OCI-LY1 (cell line): ENCODE data around the gene LAMTOR2.

Source experiments
- H2AFZ ChIP-seq: fragments of 200-600 bp; sonication (generic), shearing (Covaris generic); 2 replicates; pipeline ENCODE4 v1.6.0; 2014; ENCODE audit warnings: antibody characterized with exemption, mild to moderate bottlenecking, low read length
- H3F3A ChIP-seq: fragments of 200-600 bp; sonication (generic), shearing (Covaris generic); 2 replicates; pipeline ENCODE4 v1.6.0; 2014; ENCODE audit warnings: mild to moderate bottlenecking, antibody characterized with exemption, low read length, moderate library complexity; ENCODE audit not compliant: insufficient read depth
- H3K27ac ChIP-seq: fragments of 200-600 bp; sonication (generic); 2 replicates; pipeline ENCODE4 v1.5.1; 2014; ENCODE audit warnings: low read length, mixed run types, mild to moderate bottlenecking, low read depth; ENCODE audit not compliant: poor library complexity, severe bottlenecking
- H3K27me3 ChIP-seq: fragments of 200-600 bp; sonication (generic); 2 replicates; pipeline ENCODE4 v1.6.0; 2014; ENCODE audit warnings: antibody characterized with exemption, mild to moderate bottlenecking, low read length, moderate library complexity; ENCODE audit not compliant: insufficient read depth
- H3K36me3 ChIP-seq: fragments of 200-600 bp; sonication (generic); 2 replicates; pipeline ENCODE4 v1.6.1; 2014; ENCODE audit warnings: mild to moderate bottlenecking, antibody characterized with exemption, low read length, moderate library complexity, mixed read lengths; ENCODE audit not compliant: insufficient read depth
- H3K4me1 ChIP-seq: fragments of 200-600 bp; sonication (generic); 2 replicates; pipeline ENCODE4 v1.5.1; 2014; ENCODE audit warnings: mild to moderate bottlenecking, low read length, moderate library complexity; ENCODE audit not compliant: insufficient read depth, severe bottlenecking
- H3K4me2 ChIP-seq: fragments of 200-600 bp; sonication (generic), shearing (Covaris generic); 2 replicates; pipeline ENCODE4 v1.6.1; 2014; ENCODE audit warnings: low read length
- H3K4me3 ChIP-seq: fragments of 200-600 bp; sonication (generic); 2 replicates; pipeline ENCODE4 v1.5.1; 2014; ENCODE audit warnings: low read length, low read depth, mild to moderate bottlenecking, mixed read lengths; ENCODE audit not compliant: poor library complexity, severe bottlenecking
- H3K79me2 ChIP-seq: fragments of 200-600 bp; shearing (Covaris generic); 2 replicates; pipeline ENCODE4 v1.6.1; 2016; ENCODE audit warnings: mixed run types, low read length, mixed read lengths; ENCODE audit not compliant: insufficient read depth
- H3K9ac ChIP-seq: fragments of 200-600 bp; sonication (generic), shearing (Covaris generic); 2 replicates; pipeline ENCODE4 v1.6.1; 2014; ENCODE audit warnings: mild to moderate bottlenecking, low read length, mixed read lengths
- H3K9me2 ChIP-seq: fragments of 200-600 bp; sonication (generic), shearing (Covaris generic); 2 replicates; pipeline ENCODE4 v1.6.1; 2014; ENCODE audit warnings: low read depth, mild to moderate bottlenecking, low read length, mixed read lengths
- H3K9me3 ChIP-seq: fragments of 200-600 bp; shearing (Covaris generic); 2 replicates; pipeline ENCODE4 v1.6.1; 2014; ENCODE audit warnings: low read length, mixed read lengths
- H4K20me1 ChIP-seq: fragments of 200-600 bp; sonication (generic), shearing (Covaris generic); 2 replicates; pipeline ENCODE4 v1.6.0; 2016; ENCODE audit warnings: mild to moderate bottlenecking, low read length; ENCODE audit not compliant: insufficient read depth
- CTCF ChIP-seq: fragments of 200-600 bp; sonication (generic), shearing (Covaris generic); IDR thresholded peaks from 2 replicates; pipeline ENCODE4 v1.5.1; 2017; ENCODE audit warnings: mild to moderate bottlenecking, antibody characterized with exemption, low read length, moderate library complexity, mixed read lengths
- EZH2 ChIP-seq: fragments of 200-600 bp; sonication (generic), shearing (Covaris generic); IDR thresholded peaks from 2 replicates; pipeline ENCODE4 v1.8.0; 2017; ENCODE audit warnings: borderline replicate concordance, mixed run types, mild to moderate bottlenecking, antibody characterized with exemption, low read length, moderate library complexity, mixed read lengths

Gene LAMTOR2

DNA sequence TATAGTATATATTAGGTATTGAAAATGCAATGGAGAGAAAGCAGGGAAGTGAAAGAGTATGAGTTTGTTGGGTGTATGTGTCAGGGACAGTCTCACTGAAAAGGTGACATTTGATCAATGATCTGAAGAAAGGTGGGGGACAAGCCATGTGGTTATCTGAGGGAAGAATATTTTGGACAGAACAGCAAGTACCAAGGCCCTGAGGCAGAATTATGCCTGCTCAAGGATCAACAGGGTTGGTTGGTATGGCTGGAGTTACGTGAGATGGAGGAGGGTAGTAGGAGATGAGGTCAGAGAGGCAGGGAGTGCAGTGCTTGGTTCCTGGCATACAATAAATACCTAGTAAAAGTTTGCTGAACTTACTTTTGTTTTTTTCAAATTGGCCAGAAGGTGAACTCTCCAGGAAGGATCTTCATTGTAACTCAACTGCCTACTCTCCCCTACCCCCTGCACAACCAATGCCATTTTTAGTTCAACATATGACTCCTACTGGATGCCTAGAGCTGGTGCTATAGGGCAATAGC is 1.8 kb downstream of the LAMTOR2 start:
- TF ChIP-seq CTCF (no peak), EZH2 (no peak)
- no peak overlapping the region for H3K4me3 ChIP-seq

GRCh38 chr1:156060937-156061636 is 6.5 kb downstream of the LAMTOR2 start, which contains the start of gene RAB25:
Gene RAB25 (plus strand): TSS chr1:156061160. CDS start chr1:156061401, 241 bp downstream.
- H3K4me2 ChIP-seq, result peak within 1 kb of the TSS; percentile 70

More for the DNA sequence above, 1.8 kb downstream of the LAMTOR2 start:
- Histone ChIP-seq H3K9me3 (no peaks in the 10 kb centered on the region), H4K20me1 (no peaks in the 10 kb centered on the region), H3K36me3 (peaks cover 7% of the 10 kb centered on the region; the same call in 1 of the 2 replicates), H3K79me2 (no peaks in the 10 kb centered on the region), H3F3A (no peaks in the 10 kb centered on the region), H2AFZ (no peak overlapping the region), H3K9ac (no peak overlapping the region), H3K4me2 (no peak overlapping the region), H3K4me1 (peaks cover 25% of the 10 kb centered on the region), H3K9me2 (no peaks in the 10 kb centered on the region), H3K27me3 (no peaks in the 10 kb centered on the region), H3K27ac (no peak overlapping the region)

DNA sequence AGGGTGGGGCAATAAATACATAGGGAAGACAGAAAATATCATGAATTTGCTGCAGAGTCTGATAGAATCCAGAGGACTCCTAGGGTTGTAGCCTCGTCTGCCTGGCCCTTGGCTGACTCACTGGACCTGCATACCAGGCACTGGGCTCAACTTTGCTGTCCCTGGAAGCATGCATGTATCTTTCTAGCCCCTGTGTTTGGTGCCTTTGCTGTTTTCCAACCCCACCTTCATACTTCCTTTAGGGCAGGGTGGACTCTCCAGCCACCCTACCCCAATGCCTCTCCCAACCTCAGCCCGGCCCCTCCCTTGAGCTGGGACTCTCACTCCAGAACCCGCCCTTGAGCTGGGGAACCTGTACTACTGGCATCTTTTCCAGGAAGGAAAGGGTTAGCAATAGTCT is 7.6 kb downstream of the LAMTOR2 start:
- H3K27me3 ChIP-seq, result no peaks in the 10 kb centered on the region

More at GRCh38 chr1:156060937-156061636, 6.5 kb downstream of the LAMTOR2 start, which contains the start of gene RAB25:
- Histone ChIP-seq H3K9me2 (no peaks in the 10 kb centered on the region), H3K4me3 (peak within 1 kb of the TSS; percentile 61), H3K9me3 (no peaks in the 10 kb centered on the region), H4K20me1 (no peaks in the 10 kb centered on the region), H2AFZ (no peak within 1 kb of the TSS), H3K9ac (peak within 1 kb of the TSS; percentile 56), H3K27me3 (no peaks in the 10 kb centered on the region), H3K79me2 (no peaks in the 10 kb centered on the region), H3K27ac (no peak within 1 kb of the TSS), H3K4me1 (peaks cover 13% of the 10 kb centered on the region), H3K36me3 (0 out of 2 replicates have a peak, but pooled peaks cover 6% of the 10 kb centered on the region), H3F3A (no peaks in the 10 kb centered on the region)
- no peak for TF ChIP-seq CTCF
- no peak for TF ChIP-seq EZH2

More for the DNA sequence above, 7.6 kb downstream of the LAMTOR2 start:
- Histone ChIP-seq H4K20me1 (no peaks in the 10 kb centered on the region), H2AFZ (no peak overlapping the region), H3K4me3 (peak overlapping the region; percentile 61), H3K9ac (no peak overlapping the region; the same call in 1 of the 2 replicates), H3K4me1 (peaks cover 13% of the 10 kb centered on the region), H3K4me2 (peak overlapping the region; percentile 70; the same call in 1 of the 2 replicates), H3K36me3 (0 out of 2 replicates have a peak, but pooled peaks cover 6% of the 10 kb centered on the region), H3K9me3 (no peaks in the 10 kb centered on the region), H3F3A (no peaks in the 10 kb centered on the region), H3K27ac (no peak overlapping the region), H3K79me2 (no peaks in the 10 kb centered on the region), H3K9me2 (no peaks in the 10 kb centered on the region)
- TF ChIP-seq EZH2 (no peak), CTCF (no peak)
